ENCODE data around the gene BSX.

BSX gene

GRCh38 chr11:122954455-122954854, 27.2 kb downstream of the BSX start:
- DNase-seq = peak in 1 of 2 experiments; percentile 8

- DNase-seq = no peak
Observed at GRCh38 chr11:122951211-122951610, 30.4 kb downstream of the BSX start.

GRCh38 chr11:122938557-122938956, 43.1 kb downstream of the BSX start:
- DNase-seq = no peak

- DNase-seq = no peak
Observed at GRCh38 chr11:122937983-122938382, 43.7 kb downstream of the BSX start.

- no peak for DNase-seq
Observed at GRCh38 chr11:122933416-122933815, 48.2 kb downstream of the BSX start.

- DNase-seq = no peak
Observed at GRCh38 chr11:122931510-122931909, 50.1 kb downstream of the BSX start.

All from activated CD4-positive, alpha-beta T cell treated with anti-CD3 and anti-CD28 coated beads, Interleukin-2, amount 50 U/mL, for 48 hours (primary cell).